Neural crest cell (in vitro differentiated cells): ENCODE results near the gene FSTL5. TPM values are rescaled to one million over a fixed set of nuclear protein-coding genes. Genes with fewer than 3 reads are reported as not detected.

Experiments
- DNase-seq: peaks from one replicate; pipeline ENCODE4 v3.0.0; 2021; ENCODE audit warnings: low read depth, mixed read lengths, low spot score
- H3K27ac Mint-ChIP-seq: one replicate; pipeline ENCODE4 v1.8.0; 2021; ENCODE audit warnings: mild to moderate bottlenecking, mixed read lengths; ENCODE audit not compliant: unreplicated experiment
- H3K27me3 Mint-ChIP-seq: 2 replicates; pipeline ENCODE4 v1.8.0; 2021; ENCODE audit warnings: low read depth, mild to moderate bottlenecking, mixed read lengths
- H3K36me3 Mint-ChIP-seq: 2 replicates; pipeline ENCODE4 v1.8.0; 2021; ENCODE audit warnings: low read depth, mild to moderate bottlenecking, mixed read lengths
- H3K4me1 Mint-ChIP-seq: 2 replicates; pipeline ENCODE4 v1.8.0; 2021; ENCODE audit warnings: mixed read lengths
- H3K4me3 Mint-ChIP-seq: one replicate; pipeline ENCODE4 v1.8.0; 2021; ENCODE audit warnings: mild to moderate bottlenecking, mixed read lengths
- H3K9me3 Mint-ChIP-seq: 2 replicates; pipeline ENCODE4 v1.8.0; 2021; ENCODE audit warnings: mixed read lengths
- total RNA-seq: library from RNA; stranded (reverse); gene quantifications from 2 replicates; pipeline ENCODE4 v1.2.1, GENCODE V29; 2021
- TF ChIP-seq, protein P1 (sequence below): fragments of 200-600 bp; sonication (generic); conservative IDR thresholded peaks from 2 replicates; pipeline ENCODE4 v1.5.0; 2021; ENCODE audit warnings: antibody characterized with exemption, mild to moderate bottlenecking

Gene FSTL5
- total RNA-seq, 1 donor from 2014 or later = 7.4 TPM

DNA sequence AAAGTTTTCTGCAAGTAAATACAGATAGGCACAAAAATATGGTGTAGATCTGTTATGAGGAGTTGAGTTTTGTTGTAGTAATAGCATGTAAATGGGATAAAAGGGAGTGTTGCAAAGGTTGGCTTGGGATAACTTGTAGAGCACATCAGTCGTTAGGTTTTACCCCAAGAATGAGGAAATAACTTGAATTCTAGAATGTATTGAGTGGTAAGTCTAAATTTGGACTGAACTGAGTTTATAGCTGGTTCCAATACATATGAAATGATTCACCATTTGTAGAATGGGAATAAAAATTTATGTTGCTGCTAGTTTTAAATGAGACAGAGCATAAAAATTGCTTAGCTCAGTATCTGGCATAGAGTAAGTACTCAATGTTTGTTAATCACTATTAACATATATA, 719.2 kb downstream of the FSTL5 start:
- no peaks in the 10 kb centered on the region for H3K36me3 Mint-ChIP-seq
- H3K9me3 Mint-ChIP-seq = no peaks in the 10 kb centered on the region
- H3K4me3 Mint-ChIP-seq = no peak overlapping the region

DNA sequence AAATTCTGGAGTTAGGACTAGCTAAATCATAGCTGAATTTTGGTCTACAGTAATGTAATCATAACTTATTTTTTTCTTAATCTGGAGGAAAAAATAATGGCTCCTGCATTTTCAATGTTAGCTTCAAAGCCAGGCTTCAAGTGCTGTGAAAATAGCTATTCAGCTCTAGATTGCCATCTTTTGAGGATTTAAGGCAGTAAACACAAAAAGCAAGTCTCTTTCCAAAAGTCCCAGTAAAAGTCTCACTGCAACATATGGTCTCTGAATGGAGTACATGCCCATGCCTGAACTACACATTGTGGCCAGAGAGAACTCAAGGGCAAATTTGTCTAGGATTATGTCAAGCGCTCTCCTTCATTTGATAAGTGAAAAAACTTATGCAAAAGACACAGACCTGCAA, 720.9 kb downstream of the FSTL5 start:
- TF ChIP-seq, protein P1, sequence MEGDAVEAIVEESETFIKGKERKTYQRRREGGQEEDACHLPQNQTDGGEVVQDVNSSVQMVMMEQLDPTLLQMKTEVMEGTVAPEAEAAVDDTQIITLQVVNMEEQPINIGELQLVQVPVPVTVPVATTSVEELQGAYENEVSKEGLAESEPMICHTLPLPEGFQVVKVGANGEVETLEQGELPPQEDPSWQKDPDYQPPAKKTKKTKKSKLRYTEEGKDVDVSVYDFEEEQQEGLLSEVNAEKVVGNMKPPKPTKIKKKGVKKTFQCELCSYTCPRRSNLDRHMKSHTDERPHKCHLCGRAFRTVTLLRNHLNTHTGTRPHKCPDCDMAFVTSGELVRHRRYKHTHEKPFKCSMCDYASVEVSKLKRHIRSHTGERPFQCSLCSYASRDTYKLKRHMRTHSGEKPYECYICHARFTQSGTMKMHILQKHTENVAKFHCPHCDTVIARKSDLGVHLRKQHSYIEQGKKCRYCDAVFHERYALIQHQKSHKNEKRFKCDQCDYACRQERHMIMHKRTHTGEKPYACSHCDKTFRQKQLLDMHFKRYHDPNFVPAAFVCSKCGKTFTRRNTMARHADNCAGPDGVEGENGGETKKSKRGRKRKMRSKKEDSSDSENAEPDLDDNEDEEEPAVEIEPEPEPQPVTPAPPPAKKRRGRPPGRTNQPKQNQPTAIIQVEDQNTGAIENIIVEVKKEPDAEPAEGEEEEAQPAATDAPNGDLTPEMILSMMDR = no peak
- Mint-ChIP-seq H3K4me3 (no peak overlapping the region), H3K9me3 (no peaks in the 10 kb centered on the region), H3K4me1 (peaks cover 6% of the 10 kb centered on the region), H3K27ac (no peak overlapping the region), H3K27me3 (no peaks in the 10 kb centered on the region), H3K36me3 (no peaks in the 10 kb centered on the region)
- no peak for DNase-seq

More for the DNA sequence above, 719.2 kb downstream of the FSTL5 start:
- DNase-seq = no peak
- Mint-ChIP-seq H3K27ac (no peak overlapping the region), H3K4me1 (peaks cover 6% of the 10 kb centered on the region), H3K27me3 (no peaks in the 10 kb centered on the region)
- TF ChIP-seq, protein P1 = no peak

DNA sequence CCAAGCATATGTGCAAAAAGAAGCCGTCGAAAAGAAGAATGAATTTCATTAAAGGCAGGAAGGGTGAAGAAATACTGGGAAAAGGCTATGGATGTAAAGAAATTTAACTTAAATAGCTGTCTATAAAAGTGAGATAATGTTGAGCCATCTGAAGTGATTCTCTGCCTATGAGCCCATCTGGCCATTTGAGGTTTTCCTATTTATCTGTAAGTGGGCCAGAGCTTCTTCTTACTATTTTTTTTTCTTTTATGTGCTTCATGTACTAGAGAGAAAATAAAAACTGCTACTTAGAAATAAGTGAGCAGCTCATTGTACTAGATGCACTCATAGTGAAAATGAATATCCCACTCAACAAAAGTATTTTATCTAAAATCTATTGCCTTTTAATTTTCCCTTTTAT, 725.7 kb downstream of the FSTL5 start:
- TF ChIP-seq, protein P1 = no peak
- H3K27me3 Mint-ChIP-seq = no peaks in the 10 kb centered on the region
- H3K4me1 Mint-ChIP-seq = no peaks in the 10 kb centered on the region
- H3K36me3 Mint-ChIP-seq = peaks cover 3% of the 10 kb centered on the region
- H3K27ac Mint-ChIP-seq = no peak overlapping the region
- H3K4me3 Mint-ChIP-seq = no peak overlapping the region
- H3K9me3 Mint-ChIP-seq = peaks cover 8% of the 10 kb centered on the region
- no peak for DNase-seq

DNA sequence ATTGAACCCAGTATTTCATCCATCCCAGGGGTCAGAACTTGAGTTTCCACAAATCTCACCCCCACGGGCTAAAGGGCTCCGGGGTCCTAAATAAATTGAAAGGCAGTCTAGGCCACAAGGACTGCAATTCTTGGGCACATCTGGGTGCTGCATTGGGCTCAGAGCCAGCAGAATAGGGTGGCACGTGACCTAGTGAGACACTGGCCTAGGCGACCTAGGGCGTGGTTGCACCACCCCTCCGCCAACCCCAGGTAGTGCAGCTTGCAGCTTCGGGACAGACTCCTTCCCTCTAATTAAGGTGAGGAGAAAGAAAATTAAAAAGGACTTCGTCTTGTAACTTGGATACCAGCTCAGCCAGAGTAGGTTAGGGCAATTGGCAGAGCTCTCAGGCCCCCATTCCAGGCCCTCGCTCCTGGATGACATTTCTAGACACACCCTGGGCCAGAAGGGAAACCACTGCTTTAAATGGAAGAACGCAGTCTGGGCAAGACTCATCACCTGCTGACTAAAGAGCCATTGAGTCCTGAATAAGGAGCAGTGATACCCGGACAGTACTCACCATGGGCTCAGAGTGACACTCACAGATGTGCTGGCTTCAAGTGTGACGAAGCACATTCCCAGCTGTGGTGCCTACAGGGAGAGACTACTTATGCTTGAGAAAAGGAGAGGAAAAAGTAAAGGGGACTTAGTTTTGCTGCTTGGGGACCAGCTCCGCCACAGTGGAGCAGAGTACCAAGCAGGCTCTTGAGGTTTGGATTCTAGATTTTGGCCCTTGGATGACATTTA, 735.4 kb downstream of the FSTL5 start:
- Mint-ChIP-seq H3K4me3 (no peak overlapping the region), H3K27me3 (no peaks in the 10 kb centered on the region), H3K9me3 (peaks cover 9% of the 10 kb centered on the region), H3K4me1 (no peaks in the 10 kb centered on the region), H3K36me3 (no peaks in the 10 kb centered on the region), H3K27ac (no peak overlapping the region)
- DNase-seq = no peak
- TF ChIP-seq, protein P1 = no peak

DNA sequence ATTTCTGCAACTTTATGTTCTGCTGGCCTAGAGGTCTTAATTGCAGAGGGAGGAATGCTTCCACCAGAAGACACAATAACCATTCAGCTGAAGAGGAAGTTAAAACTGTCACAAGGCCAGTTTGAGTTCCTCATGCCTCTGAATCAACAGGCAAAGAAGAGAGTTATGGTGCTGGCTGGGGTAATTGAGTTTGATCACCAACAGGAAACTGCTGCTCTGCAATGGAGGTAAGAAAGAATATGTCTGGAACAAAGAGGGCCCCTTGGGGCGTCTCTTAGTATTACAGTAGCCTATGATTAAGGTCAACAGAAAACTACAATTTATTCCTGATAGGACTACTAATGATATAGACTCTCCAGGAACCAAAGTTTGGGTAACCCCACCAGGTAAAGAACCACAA, 744.0 kb downstream of the FSTL5 start:
- Mint-ChIP-seq H3K9me3 (no peaks in the 10 kb centered on the region), H3K4me3 (no peak overlapping the region), H3K4me1 (no peaks in the 10 kb centered on the region), H3K27me3 (no peaks in the 10 kb centered on the region), H3K27ac (no peak overlapping the region), H3K36me3 (no peaks in the 10 kb centered on the region)
- no peak for DNase-seq
- TF ChIP-seq, protein P1 = peak; percentile 43
